Thoracic aorta (tissue), 2 donors: ENCODE results near the gene CD74. TPM values are rescaled to one million over a fixed set of nuclear protein-coding genes. Genes with fewer than 3 reads are reported as not detected.

Experiments
- ATAC-seq: fragments of 150-250 bp; one replicate; pipeline ENCODE4 v1.8.0; 2017; ENCODE audit warnings: low read depth; ENCODE audit not compliant: insufficient number of reproducible peaks, low FRiP score
- DNase-seq: peaks from one replicate; pipeline ENCODE4 v3.0.0-alpha.2; 2020; ENCODE audit warnings: low spot score
- H3K27ac ChIP-seq, 2 donors: fragments of 200-600 bp; sonication (generic); 1 replicate in 1 of 2; 2 replicates in 1 of 2; pipeline ENCODE4 v1.5.1; 2016; ENCODE audit warnings: mild to moderate bottlenecking in 2 of 2, moderate library complexity in 2 of 2
- H3K27me3 ChIP-seq: fragments of 200-600 bp; sonication (generic); replicated peaks from 2 replicates; pipeline ENCODE4 v1.6.0; 2016; ENCODE audit warnings: mild to moderate bottlenecking; ENCODE audit not compliant: insufficient read depth
- H3K36me3 ChIP-seq: fragments of 200-600 bp; sonication (generic); one replicate; pipeline ENCODE4 v1.5.1; 2016
- H3K4me1 ChIP-seq, 2 donors: fragments of 200-600 bp; sonication (generic); 1 replicate in 1 of 2; 2 replicates in 1 of 2; pipeline versions ENCODE4 v1.5.1 to v1.6.0; 2016; ENCODE audit warnings: low read depth in 2 of 2, mild to moderate bottlenecking in 1 of 2; ENCODE audit not compliant: control insufficient read depth in 1 of 2
- H3K4me3 ChIP-seq: fragments of 200-600 bp; sonication (generic); 2 replicates; pipeline ENCODE4 v1.5.1; 2016; ENCODE audit warnings: mild to moderate bottlenecking
- H3K9me3 ChIP-seq: fragments of 200-600 bp; sonication (generic); 2 replicates; pipeline ENCODE4 v1.5.1; 2016
- CTCF ChIP-seq: fragments of 200-600 bp; sonication (generic); IDR thresholded peaks from one replicate; pipeline ENCODE4 v1.5.1; 2019; ENCODE audit warnings: antibody characterized with exemption
- total RNA-seq, 2 donors: library from RNA; depleted of rRNA; stranded (reverse); fragments of >200 nt; gene quantifications; one replicate each; pipeline versions ENCODE4 v1.1.0 to v1.2.3, GENCODE V29; 2016

The CD74 gene
- total RNA-seq, 2 donors from 2014 or later: 844 to 1,048 TPM

- H3K9me3 ChIP-seq: no peaks in the 10 kb centered on the region
- no peaks in the 10 kb centered on the region for H3K27me3 ChIP-seq
- no peak for ATAC-seq
- H3K27ac ChIP-seq: no peak overlapping the region
- peaks cover 57% of the 10 kb centered on the region for H3K36me3 ChIP-seq
- no peaks in the 10 kb centered on the region for H3K4me1 ChIP-seq
- no peak for DNase-seq
- TF ChIP-seq CTCF: no peak
- no peak overlapping the region for H3K4me3 ChIP-seq
Observed at GRCh38 chr5:150384701-150385100, 28.0 kb downstream of the CD74 start.

- no peak overlapping the region for H3K27ac ChIP-seq
- H3K27me3 ChIP-seq: no peaks in the 10 kb centered on the region
- no peaks in the 10 kb centered on the region for H3K9me3 ChIP-seq
- TF ChIP-seq CTCF: no peak
- DNase-seq: no peak
- no peak for ATAC-seq
- H3K4me3 ChIP-seq: no peak overlapping the region
- H3K4me1 ChIP-seq: no peaks in the 10 kb centered on the region
- peaks cover 93% of the 10 kb centered on the region for H3K36me3 ChIP-seq
Observed at GRCh38 chr5:150377964-150378694, 34.6 kb downstream of the CD74 start.

GRCh38 chr5:150376799-150377771 is 35.6 kb downstream of the CD74 start:
- peaks cover 95% of the 10 kb centered on the region for H3K36me3 ChIP-seq
- H3K27me3 ChIP-seq: no peaks in the 10 kb centered on the region
- H3K27ac ChIP-seq: no peak overlapping the region
- H3K9me3 ChIP-seq: no peaks in the 10 kb centered on the region
- no peak for ATAC-seq
- H3K4me3 ChIP-seq: no peak overlapping the region
- no peak for DNase-seq
- no peaks in the 10 kb centered on the region for H3K4me1 ChIP-seq
- no peak for TF ChIP-seq CTCF

- DNase-seq: no peak
- Histone ChIP-seq H3K27ac (no peak overlapping the region), H3K4me1 (no peaks in the 10 kb centered on the region), H3K36me3 (peaks cover 94% of the 10 kb centered on the region), H3K27me3 (no peaks in the 10 kb centered on the region), H3K4me3 (no peak overlapping the region), H3K9me3 (no peaks in the 10 kb centered on the region)
- TF ChIP-seq CTCF: no peak
- no peak for ATAC-seq
Observed at GRCh38 chr5:150374651-150375050, 38.1 kb downstream of the CD74 start.

- ATAC-seq (no peak), DNase-seq (no peak)
- Histone ChIP-seq H3K27me3 (no peaks in the 10 kb centered on the region), H3K9me3 (no peaks in the 10 kb centered on the region), H3K27ac (no peak overlapping the region), H3K4me3 (no peak overlapping the region), H3K36me3 (peaks cover 94% of the 10 kb centered on the region), H3K4me1 (no peaks in the 10 kb centered on the region)
- TF ChIP-seq CTCF: no peak
Observed at GRCh38 chr5:150372639-150373038, 40.1 kb downstream of the CD74 start.
